Measurements from ENCODE around the gene TWSG1.
A peak's percentile ranks its signal among the peaks of the same experiment; 100 is the strongest.

The TWSG1 gene

DNA sequence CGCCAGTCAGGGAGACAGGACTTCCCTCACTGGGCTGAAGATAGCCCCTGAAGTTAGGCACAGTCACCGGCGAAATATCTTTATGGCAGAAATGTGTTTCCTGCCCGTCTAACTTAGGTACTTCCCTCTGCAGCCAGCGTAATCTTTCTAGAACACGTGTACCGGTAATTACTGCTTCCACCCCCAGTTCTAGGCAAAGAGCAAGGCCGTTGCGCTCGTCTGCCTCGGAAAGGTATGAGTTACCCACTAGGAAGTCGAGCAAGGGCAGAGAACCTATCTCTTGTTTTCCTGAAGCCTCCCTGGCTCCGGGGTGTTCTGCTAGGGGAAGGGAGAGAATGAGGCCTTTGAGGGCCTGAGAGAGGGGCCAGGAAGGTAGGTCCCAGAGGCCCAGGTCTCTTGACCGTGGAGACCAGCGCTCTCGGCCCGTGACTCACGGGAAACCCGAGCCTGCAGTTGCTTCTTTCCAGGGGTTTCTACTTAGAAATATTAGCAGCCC lies 70.0 kb downstream of the TWSG1 start:
- Histone ChIP-seq H3K4me3 (replicated peaks; ENCODE audit: low read depth, low read length) (peak overlapping the region; percentile 57), H3K36me3 (ENCODE audit: control insufficient read depth, insufficient read depth, low read length) (no peaks in the 10 kb centered on the region), H3K27me3 (replicated peaks; ENCODE audit: control insufficient read depth, insufficient read depth, low read length) (no peaks in the 10 kb centered on the region)
- peak; percentile 44 for DNase-seq (ENCODE audit: extremely low read depth, insufficient read length)
- TF ChIP-seq, protein P1, sequence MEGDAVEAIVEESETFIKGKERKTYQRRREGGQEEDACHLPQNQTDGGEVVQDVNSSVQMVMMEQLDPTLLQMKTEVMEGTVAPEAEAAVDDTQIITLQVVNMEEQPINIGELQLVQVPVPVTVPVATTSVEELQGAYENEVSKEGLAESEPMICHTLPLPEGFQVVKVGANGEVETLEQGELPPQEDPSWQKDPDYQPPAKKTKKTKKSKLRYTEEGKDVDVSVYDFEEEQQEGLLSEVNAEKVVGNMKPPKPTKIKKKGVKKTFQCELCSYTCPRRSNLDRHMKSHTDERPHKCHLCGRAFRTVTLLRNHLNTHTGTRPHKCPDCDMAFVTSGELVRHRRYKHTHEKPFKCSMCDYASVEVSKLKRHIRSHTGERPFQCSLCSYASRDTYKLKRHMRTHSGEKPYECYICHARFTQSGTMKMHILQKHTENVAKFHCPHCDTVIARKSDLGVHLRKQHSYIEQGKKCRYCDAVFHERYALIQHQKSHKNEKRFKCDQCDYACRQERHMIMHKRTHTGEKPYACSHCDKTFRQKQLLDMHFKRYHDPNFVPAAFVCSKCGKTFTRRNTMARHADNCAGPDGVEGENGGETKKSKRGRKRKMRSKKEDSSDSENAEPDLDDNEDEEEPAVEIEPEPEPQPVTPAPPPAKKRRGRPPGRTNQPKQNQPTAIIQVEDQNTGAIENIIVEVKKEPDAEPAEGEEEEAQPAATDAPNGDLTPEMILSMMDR (IDR thresholded peaks at IDR 0.05; ENCODE audit: insufficient read depth, low read length, poor library complexity, severe bottlenecking) = no peak

DNA sequence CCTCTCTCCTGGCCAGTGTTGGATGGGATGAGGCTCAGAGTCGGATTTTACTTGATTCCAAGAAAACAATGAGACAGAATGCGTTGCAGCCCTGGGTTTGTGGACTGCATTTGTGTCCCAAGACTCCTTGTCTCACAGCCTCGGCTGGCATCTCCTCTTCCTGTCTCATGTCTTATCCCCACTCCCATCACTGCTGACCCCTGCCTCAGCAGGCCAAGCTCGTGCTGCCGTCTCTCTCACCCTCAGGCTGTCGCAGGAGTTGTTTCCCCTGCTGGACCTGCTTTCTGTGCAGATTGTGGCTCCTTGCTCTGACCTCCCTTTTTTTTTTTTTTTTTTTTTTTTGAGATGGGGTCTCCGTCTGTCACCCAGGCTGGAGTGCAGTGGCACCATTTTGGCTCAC lies 70.6 kb downstream of the TWSG1 start:
- no peak for DNase-seq (ENCODE audit: extremely low read depth, insufficient read length)
- TF ChIP-seq, protein P1 (IDR thresholded peaks at IDR 0.05; ENCODE audit: insufficient read depth, low read length, poor library complexity, severe bottlenecking) = no peak
- H3K4me3 ChIP-seq (replicated peaks; ENCODE audit: low read depth, low read length) = peak overlapping the region; percentile 57
- H3K27me3 ChIP-seq (replicated peaks; ENCODE audit: control insufficient read depth, insufficient read depth, low read length) = no peaks in the 10 kb centered on the region
- H3K36me3 ChIP-seq (ENCODE audit: control insufficient read depth, insufficient read depth, low read length) = no peaks in the 10 kb centered on the region

DNA sequence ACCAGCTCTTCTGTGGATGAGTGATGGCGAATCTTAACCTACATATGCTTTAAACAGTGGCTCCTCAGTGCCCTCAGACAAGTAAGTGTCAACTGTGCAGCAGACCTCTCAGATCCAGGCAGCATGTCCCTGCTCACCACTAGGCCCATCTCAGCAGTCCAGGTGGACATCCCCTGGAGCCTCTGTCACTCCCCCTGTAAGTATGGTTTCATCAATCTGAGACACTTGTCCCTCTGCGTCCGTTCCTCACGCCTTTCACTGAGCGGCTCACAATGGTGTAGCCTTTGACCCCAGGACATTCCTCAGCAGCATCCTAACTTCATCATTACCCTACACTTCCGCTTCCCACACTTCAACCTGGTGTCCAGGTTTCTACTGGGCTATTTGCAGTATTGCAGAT lies 71.4 kb downstream of the TWSG1 start:
- H3K27me3 ChIP-seq (replicated peaks; ENCODE audit: control insufficient read depth, insufficient read depth, low read length) = no peaks in the 10 kb centered on the region
- H3K36me3 ChIP-seq (ENCODE audit: control insufficient read depth, insufficient read depth, low read length) = no peaks in the 10 kb centered on the region
- no peak overlapping the region for H3K4me3 ChIP-seq (replicated peaks; ENCODE audit: low read depth, low read length)
- no peak for DNase-seq (ENCODE audit: extremely low read depth, insufficient read length)
- TF ChIP-seq, protein P1 (IDR thresholded peaks at IDR 0.05; ENCODE audit: insufficient read depth, low read length, poor library complexity, severe bottlenecking) = no peak

DNA sequence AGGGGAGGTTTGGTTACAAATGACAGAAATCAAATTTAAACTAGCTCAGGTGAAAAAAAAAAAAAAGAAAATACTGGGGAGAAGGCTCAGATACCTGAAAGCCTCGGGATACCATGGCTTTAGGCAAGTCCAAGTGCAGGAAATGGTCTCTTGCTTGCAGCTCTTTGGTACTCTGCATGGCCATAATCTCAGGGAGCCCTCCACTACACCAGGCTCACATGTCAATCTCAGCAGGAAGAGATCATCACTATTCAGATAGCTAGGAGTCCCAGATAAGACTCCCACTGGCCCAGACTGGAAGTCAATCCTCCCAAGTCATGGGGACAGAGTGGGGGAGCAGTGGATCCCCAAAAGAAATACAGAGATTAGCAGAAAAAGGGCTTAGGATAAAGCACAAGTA lies 75.9 kb downstream of the TWSG1 start:
- Histone ChIP-seq H3K27me3 (replicated peaks; ENCODE audit: control insufficient read depth, insufficient read depth, low read length) (no peaks in the 10 kb centered on the region), H3K36me3 (ENCODE audit: control insufficient read depth, insufficient read depth, low read length) (no peaks in the 10 kb centered on the region), H3K4me3 (replicated peaks; ENCODE audit: low read depth, low read length) (no peak overlapping the region)
- TF ChIP-seq, protein P1 (IDR thresholded peaks at IDR 0.05; ENCODE audit: insufficient read depth, low read length, poor library complexity, severe bottlenecking) = no peak
- DNase-seq (ENCODE audit: extremely low read depth, insufficient read length) = no peak

- Histone ChIP-seq H3K36me3 (ENCODE audit: control insufficient read depth, insufficient read depth, low read length) (no peaks in the 10 kb centered on the region), H3K27me3 (replicated peaks; ENCODE audit: control insufficient read depth, insufficient read depth, low read length) (no peaks in the 10 kb centered on the region), H3K4me3 (replicated peaks; ENCODE audit: low read depth, low read length) (no peak overlapping the region)
- DNase-seq (ENCODE audit: extremely low read depth, insufficient read length) = no peak
- TF ChIP-seq, protein P1 (IDR thresholded peaks at IDR 0.05; ENCODE audit: insufficient read depth, low read length, poor library complexity, severe bottlenecking) = no peak
Measured at GRCh38 chr18:9413576-9413975, 79.0 kb downstream of the TWSG1 start.

GRCh38 chr18:9416563-9417072 lies 82.0 kb downstream of the TWSG1 start:
- no peak for DNase-seq (ENCODE audit: extremely low read depth, insufficient read length)
- no peak overlapping the region for H3K4me3 ChIP-seq (replicated peaks; ENCODE audit: low read depth, low read length)
- TF ChIP-seq, protein P1 (IDR thresholded peaks at IDR 0.05; ENCODE audit: insufficient read depth, low read length, poor library complexity, severe bottlenecking) = no peak
- no peaks in the 10 kb centered on the region for H3K27me3 ChIP-seq (replicated peaks; ENCODE audit: control insufficient read depth, insufficient read depth, low read length)
- H3K36me3 ChIP-seq (ENCODE audit: control insufficient read depth, insufficient read depth, low read length) = no peaks in the 10 kb centered on the region

Data from GM06990 (cell line).